Immature natural killer cell (primary cell): ENCODE measurements around the gene SLC35E1. TPM values are rescaled to one million over a fixed set of nuclear protein-coding genes. Genes with fewer than 3 reads are reported as not detected.

ENCODE experiments used
- DNase-seq, 3 donors: peaks; one replicate each; pipeline ENCODE4 v3.0.0; 2022; ENCODE audit warnings: mixed read lengths in 1 of 3
- H3K27ac Mint-ChIP-seq, 6 donors: one replicate each; pipeline ENCODE4 v1.8.0; 2020; ENCODE audit warnings: mixed read lengths in 6 of 6, mild to moderate bottlenecking in 5 of 6, inconsistent platforms in 4 of 6, moderate library complexity in 3 of 6
- H3K27me3 Mint-ChIP-seq, 3 donors: one replicate each; pipeline ENCODE4 v1.8.0; 2020 to 2021; ENCODE audit warnings: low read depth in 3 of 3, mild to moderate bottlenecking in 3 of 3, mixed read lengths in 3 of 3, moderate library complexity in 3 of 3, inconsistent platforms in 1 of 3
- H3K36me3 Mint-ChIP-seq, 3 donors: one replicate each; pipeline ENCODE4 v1.8.0; 2020; ENCODE audit warnings: mixed read lengths in 3 of 3, inconsistent platforms in 2 of 3, mild to moderate bottlenecking in 2 of 3
- H3K4me1 Mint-ChIP-seq, 2 donors: one replicate each; pipeline ENCODE4 v1.8.0; 2020; ENCODE audit warnings: inconsistent platforms in 2 of 2, mild to moderate bottlenecking in 2 of 2, mixed read lengths in 2 of 2, moderate library complexity in 1 of 2
- H3K4me3 Mint-ChIP-seq, 5 donors: one replicate each; pipeline ENCODE4 v1.8.0; 2020; ENCODE audit warnings: mild to moderate bottlenecking in 5 of 5, mixed read lengths in 5 of 5, inconsistent platforms in 3 of 5, moderate library complexity in 3 of 5
- H3K9me3 Mint-ChIP-seq, 6 donors: one replicate each; pipeline ENCODE4 v1.8.0; 2020; ENCODE audit warnings: mild to moderate bottlenecking in 6 of 6, mixed read lengths in 6 of 6, inconsistent platforms in 4 of 6, moderate library complexity in 3 of 6
- polyA plus RNA-seq, 3 donors: library from polyadenylated mRNA; unstranded; fragments of 300-500 nt; fragmentation: Illumina TruSeq; gene quantifications; one replicate each; pipeline ENCODE4 v1.2.3, GENCODE V29; 2021

SLC35E1 gene
- polyA plus RNA-seq, 3 donors from 2014 or later: 14.9 to 21.8 (median 20.1) TPM

DNA sequence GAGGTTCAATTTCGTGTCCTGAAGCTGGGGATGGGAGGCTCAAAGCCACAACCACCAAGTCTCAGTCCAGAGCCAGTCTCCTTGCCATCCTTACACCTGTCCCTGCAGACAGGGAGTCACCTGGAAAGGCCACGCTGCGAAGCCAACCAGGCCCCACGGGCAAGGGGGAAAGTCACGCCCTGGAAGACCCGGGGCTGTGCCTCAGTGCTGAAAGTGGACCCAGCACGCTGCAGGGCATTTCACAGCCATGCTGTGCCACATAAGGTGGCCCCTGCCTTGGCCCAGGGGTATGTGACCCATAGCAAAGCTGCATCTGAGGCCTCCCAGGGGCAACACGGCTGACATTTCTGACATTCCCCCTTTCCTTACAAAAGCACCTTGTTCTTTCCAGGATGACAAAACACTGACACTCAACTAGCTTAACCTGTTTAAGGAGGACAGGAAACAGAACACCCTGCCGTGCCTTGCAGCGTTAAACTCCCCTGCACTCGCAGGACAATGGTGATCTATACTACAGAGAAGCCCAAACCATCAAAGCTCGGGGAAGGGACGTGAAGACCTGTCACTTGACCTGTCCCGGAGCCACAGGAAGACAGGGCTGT, 44.8 kb downstream of the SLC35E1 start:
- H3K27me3 Mint-ChIP-seq: peaks cover 0 to 5% (median 2%) of the 10 kb centered on the region in 3 donors
- peaks cover 0 to 33% (median 7%) of the 10 kb centered on the region in 3 donors for H3K36me3 Mint-ChIP-seq
- no peaks in the 10 kb centered on the region for H3K9me3 Mint-ChIP-seq
- no peak for DNase-seq
- no peak overlapping the region for H3K4me3 Mint-ChIP-seq
- peaks cover 0 to 2% of the 10 kb centered on the region in 2 donors for H3K4me1 Mint-ChIP-seq
- peak overlapping the region in 3 of 6 donors; percentile 22 to 54 (median 49) for H3K27ac Mint-ChIP-seq

DNA sequence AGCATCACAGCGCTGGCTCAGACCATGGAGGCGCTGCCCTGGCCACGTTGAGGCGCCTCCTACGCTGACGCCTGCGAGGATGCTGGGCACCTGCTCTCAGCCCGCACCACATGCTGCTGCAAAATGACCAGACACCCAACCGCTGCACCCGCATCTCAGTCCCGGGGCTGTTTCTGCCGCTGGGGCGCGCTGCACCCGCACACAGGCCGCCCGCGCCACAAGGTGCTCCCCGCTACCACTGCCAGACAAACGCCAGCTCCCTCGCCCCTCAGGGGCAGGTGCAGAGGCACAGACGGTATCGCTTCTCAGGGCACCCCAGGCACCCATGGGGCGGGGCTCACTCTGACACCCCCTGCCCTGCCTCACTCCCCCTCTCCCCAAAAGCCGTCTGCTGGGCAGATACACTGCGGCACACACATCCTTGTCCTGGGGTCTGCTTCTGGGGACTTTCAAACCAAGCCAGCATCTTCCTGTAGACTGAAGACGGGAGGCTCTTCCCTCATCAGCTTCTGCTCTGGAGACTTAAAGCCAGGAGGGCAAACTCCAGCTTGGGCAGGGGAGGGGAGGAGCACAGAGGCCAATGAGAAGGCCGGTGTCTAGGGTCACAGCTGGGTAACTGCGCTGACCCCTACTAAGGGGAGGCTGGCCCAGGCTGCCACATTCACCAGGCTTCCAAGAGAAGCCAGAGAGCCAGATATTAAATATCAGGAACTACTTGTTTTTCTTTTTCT, 46.3 kb downstream of the SLC35E1 start:
- Mint-ChIP-seq H3K4me1 (peaks cover 0 to 2% of the 10 kb centered on the region in 2 donors), H3K36me3 (peaks cover 0 to 25% (median 7%) of the 10 kb centered on the region in 3 donors), H3K27ac (no peak overlapping the region), H3K27me3 (peaks cover 0 to 5% (median 2%) of the 10 kb centered on the region in 3 donors), H3K9me3 (no peaks in the 10 kb centered on the region), H3K4me3 (no peak overlapping the region)
- no peak for DNase-seq

DNA sequence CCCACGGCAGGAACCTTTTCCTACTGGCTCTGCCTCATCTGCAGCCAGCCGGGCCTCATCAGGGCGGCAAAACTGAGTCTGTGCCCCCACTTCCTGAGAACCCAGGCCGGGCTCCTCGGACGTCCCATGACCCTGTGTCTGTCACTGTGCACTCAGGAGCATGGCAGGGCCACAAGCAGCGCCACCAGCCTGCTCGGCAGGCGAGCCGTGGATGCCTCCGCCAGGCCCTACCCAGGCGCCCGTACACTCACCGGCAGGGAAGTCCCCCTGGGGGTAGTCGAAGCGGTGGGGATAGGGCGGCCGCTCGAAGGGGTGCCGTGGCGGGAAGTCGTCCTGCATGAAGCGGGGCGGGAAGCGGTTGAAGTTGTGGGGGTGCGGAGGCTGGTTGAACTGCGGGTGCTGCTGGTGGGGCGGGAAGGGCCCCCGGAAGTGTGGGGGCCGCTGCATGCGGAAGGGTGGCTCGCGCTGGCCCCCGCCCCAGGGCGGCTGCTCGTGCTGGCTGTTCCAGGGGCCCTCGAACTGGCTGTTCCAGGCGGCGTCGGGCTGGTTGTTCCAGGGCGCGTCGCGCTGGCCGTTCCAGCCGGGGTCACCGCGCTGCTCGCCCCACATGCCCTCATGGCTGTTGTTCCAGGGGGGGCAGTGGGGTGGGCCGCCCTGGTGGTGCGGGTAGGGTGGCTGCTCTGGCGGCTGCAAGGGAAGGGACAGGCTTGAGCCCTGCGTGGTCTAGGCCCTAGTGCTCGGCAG, 47.1 kb downstream of the SLC35E1 start:
- peaks cover 0 to 29% (median 7%) of the 10 kb centered on the region in 3 donors for H3K36me3 Mint-ChIP-seq
- H3K27me3 Mint-ChIP-seq: peaks cover 0 to 3% (median 3%) of the 10 kb centered on the region in 3 donors
- H3K4me1 Mint-ChIP-seq: peaks cover 0 to 2% of the 10 kb centered on the region in 2 donors
- H3K4me3 Mint-ChIP-seq: no peak overlapping the region
- no peaks in the 10 kb centered on the region for H3K9me3 Mint-ChIP-seq
- no peak overlapping the region for H3K27ac Mint-ChIP-seq
- no peak for DNase-seq

DNA sequence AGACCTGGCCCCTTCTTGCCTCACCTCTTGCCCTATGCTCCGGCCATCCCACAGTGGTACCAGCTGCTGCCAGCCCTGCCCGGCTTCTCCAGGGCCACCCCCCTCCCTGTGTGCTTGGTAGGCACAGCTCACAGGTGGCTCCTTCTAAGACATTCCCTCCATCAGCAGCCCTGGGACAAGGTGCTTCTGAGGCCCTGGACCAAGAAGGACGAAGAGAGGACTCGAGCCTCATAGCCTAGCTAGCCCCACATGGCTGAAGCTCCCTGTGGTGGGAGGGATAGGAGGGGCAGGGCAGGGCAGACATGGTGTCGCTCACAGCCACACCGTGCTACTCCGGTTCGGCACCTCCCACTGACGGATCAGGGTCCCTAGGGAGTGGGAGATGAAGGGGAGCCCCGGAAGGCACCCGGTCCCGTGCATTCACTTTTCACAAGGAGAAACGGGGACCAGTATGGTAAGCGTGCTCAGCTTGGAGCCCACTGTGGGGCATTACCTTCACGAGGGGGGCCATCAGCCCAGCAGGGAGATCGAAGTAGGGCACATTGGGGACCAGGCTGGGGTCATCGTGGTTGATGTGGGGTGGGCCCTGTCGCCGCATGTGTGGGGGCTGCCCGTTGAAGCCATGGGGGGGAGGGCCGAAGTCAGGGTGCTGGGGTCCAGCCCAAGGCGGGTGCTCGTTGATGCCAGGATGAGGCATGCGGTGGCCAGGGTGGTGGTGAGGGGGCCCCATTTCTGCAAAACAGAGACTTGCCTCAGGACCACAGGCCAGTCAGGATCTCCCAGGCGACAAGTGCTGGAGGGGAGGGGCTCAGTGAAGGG, 49.4 kb downstream of the SLC35E1 start:
- Mint-ChIP-seq H3K36me3 (peaks cover 0 to 38% (median 11%) of the 10 kb centered on the region in 3 donors), H3K27ac (no peak overlapping the region), H3K4me3 (no peak overlapping the region), H3K4me1 (peaks cover under 1 to 4% of the 10 kb centered on the region in 2 donors), H3K9me3 (no peaks in the 10 kb centered on the region), H3K27me3 (peaks cover 0 to 1% (median 0%) of the 10 kb centered on the region in 3 donors)
- no peak for DNase-seq

DNA sequence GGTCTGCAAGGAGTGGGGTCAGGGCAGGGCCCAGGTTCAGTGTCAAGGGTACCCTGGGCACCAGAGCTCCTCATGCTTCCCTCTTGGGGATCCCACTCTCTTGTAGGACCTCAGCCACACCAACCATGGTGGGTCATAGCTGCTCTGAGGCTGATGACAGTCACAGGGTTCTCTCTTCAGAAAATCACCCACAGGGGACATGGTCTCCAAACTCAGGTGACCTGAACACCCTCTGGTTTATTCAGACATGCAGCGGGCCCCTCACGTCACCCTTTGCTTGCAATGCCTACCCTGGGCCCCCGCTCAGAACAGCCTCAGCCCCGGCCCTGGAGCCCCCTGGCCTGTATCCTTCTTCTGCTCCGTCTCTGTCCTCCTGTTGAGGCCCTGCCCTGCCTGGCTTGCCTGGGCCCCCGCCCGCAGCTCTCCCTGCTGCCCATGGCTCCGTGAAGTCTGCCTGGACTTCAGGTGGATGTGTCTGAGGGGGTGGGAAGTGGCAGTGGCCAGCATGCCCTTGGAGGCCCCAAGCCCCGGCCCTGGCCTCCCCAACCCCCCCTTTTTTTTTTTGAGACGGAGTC, 50.4 kb downstream of the SLC35E1 start:
- no peak for DNase-seq
- Mint-ChIP-seq H3K27me3 (peaks cover 0 to 5% (median 1%) of the 10 kb centered on the region in 3 donors), H3K4me1 (peaks cover 10 to 11% of the 10 kb centered on the region in 2 donors), H3K27ac (no peak overlapping the region), H3K9me3 (no peaks in the 10 kb centered on the region), H3K4me3 (no peak overlapping the region), H3K36me3 (peaks cover 0 to 39% (median 14%) of the 10 kb centered on the region in 3 donors)

DNA sequence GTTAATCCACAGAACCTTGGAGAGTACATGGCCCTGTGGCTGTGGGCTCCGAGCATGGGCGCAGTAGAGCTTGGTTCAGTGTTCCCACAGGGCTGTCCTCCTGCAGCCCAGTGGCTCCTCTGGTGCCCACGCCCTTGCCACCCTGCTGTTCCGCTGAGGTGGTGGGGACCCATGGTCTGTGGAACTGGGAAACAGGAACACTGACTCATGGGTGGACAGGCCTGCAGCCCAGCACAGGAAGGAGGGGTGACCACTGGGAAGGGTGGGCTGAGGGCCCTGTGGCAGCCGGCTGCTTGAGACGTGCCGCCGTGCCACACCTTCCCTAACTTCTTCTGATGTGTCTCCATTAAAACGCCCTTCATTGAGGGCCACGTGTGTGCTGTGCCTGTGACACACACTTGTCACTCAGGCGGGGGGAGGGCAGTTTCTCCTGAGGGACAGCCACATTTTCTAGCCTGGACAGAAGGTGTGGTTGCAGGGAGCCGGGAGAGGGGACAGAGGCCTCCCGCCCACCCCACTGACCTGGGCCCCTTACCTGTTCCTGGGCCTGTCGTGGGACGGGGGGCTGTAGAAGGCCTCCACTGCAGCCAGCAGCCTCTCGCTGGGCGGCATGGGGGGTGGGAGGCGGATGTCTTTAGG, 51.1 kb downstream of the SLC35E1 start:
- H3K4me3 Mint-ChIP-seq: no peak overlapping the region
- H3K27ac Mint-ChIP-seq: peak overlapping the region in 1 of 6 donors; percentile 42

DNA sequence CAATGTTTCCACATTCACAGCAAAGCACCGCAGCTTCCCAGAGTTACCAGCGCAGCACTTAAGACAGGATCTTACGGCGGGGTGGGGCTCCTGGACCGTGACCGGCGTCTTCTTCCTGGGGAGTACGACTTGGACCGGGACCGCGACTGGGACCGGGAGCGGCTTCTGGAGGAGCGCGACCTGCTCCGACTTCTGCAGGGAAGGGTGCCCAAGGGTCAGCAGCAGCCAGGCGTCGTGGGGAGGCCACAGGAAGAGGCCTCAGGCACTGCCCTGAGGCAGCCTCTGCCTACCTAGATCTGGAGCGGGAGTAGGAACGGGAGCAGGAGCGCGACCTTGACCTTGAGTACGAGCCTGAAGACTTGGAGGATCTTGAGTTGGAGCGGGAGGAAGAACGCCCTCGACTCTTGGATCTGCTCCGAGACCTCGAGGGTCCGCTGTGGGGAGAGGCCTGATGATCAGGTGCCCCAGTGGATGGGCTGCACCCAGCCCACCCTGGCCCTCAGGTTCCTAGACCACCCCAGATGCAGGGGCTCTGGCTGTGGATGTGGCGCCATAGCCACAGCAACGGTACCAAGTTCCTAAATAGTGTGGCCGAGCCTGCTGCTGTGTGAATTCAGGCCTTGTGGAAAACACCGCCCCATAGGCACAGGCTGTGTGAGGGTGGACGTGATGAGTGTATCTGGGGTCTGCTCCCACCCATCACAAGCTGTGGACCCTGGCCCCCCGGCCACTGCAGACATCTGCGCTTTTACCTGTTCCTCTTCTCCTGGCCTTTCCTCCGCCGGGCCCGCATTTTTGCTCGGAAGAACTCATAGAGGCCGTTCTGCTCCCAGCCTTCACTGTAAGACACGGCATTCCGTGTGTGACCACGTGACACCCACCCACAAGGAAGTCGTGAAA, 51.9 kb downstream of the SLC35E1 start:
- H3K4me1 Mint-ChIP-seq: peaks cover 12 to 15% of the 10 kb centered on the region in 2 donors
- H3K4me3 Mint-ChIP-seq: no peak overlapping the region
- H3K27me3 Mint-ChIP-seq: peaks cover 0 to 5% (median 1%) of the 10 kb centered on the region in 3 donors
- H3K27ac Mint-ChIP-seq: peak overlapping the region in 2 of 6 donors; percentile 42 to 74
- peaks cover 0 to 37% (median 14%) of the 10 kb centered on the region in 3 donors for H3K36me3 Mint-ChIP-seq
- H3K9me3 Mint-ChIP-seq: no peaks in the 10 kb centered on the region
- DNase-seq: no peak

More for the DNA sequence above, 51.1 kb downstream of the SLC35E1 start:
- DNase-seq: no peak
- H3K9me3 Mint-ChIP-seq: no peaks in the 10 kb centered on the region
- peaks cover 0 to 5% (median 1%) of the 10 kb centered on the region in 3 donors for H3K27me3 Mint-ChIP-seq
- H3K4me1 Mint-ChIP-seq: peaks cover 12 to 15% of the 10 kb centered on the region in 2 donors
- H3K36me3 Mint-ChIP-seq: peaks cover 0 to 37% (median 14%) of the 10 kb centered on the region in 3 donors

DNA sequence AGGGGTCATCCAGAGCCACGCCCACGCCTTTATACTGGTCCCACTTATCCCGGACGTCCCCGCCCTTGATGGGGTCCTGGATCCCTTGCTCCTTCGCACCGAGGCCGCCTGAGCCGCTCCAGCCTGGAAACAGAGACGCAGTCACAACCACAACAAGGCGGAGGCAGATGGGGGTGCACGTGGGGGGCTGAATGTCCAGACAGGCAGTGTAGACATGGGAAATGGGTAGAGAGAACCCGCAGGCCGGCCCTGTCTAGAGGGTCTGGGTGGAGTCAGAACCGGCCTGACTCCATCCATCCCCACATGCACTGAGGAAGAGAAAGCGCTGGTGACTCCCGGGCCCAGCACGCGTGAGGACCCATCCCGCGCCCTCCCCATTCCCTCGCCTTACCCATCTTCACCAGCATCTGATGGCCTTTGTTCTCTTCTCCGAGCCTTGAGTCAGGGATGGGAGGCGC, 53.0 kb downstream of the SLC35E1 start:
- Mint-ChIP-seq H3K4me3 (no peak overlapping the region), H3K36me3 (peaks cover 0 to 37% (median 14%) of the 10 kb centered on the region in 3 donors), H3K27ac (no peak overlapping the region), H3K4me1 (peaks cover 12 to 15% of the 10 kb centered on the region in 2 donors), H3K27me3 (peaks cover 0 to 5% (median 1%) of the 10 kb centered on the region in 3 donors), H3K9me3 (no peaks in the 10 kb centered on the region)
- no peak for DNase-seq

DNA sequence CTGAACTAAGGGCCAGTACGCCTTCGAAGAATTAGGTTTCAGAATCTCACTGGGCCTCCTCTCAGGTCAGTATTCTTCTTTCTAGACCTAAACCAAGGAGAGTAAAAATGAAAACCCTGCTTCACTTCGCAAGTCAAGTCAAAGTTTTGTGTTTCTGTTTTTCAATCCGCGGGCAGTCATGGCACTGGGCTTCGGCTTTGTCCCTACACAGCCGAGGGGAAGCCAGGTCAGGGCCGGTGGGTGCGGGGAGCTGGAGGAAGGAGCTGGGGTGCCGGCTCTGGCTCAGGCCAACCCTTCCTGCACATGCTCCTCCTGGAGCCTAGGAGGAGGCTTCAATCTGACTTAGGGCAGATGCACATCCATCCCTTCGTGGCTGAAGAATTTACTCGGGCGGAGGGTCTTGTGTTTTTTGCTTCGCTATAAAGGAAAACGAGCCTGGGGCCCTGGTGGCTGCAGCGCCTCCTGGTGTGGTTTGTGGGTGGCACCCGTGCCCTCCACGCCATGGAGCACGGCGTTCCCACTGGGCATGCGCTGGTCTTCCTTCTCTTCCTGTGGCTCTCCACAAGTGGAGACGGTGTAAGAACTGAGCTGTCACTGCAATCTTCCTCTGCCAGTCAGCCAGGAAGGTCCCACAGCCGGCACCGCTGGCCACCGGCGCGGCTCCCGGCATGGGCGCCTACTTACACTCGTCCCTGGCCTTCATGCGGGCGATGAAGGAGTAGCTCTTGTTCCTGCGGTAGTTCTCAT, 53.6 kb downstream of the SLC35E1 start:
- peak overlapping the region in 2 of 6 donors; percentile 21 to 39 for H3K27ac Mint-ChIP-seq

DNA sequence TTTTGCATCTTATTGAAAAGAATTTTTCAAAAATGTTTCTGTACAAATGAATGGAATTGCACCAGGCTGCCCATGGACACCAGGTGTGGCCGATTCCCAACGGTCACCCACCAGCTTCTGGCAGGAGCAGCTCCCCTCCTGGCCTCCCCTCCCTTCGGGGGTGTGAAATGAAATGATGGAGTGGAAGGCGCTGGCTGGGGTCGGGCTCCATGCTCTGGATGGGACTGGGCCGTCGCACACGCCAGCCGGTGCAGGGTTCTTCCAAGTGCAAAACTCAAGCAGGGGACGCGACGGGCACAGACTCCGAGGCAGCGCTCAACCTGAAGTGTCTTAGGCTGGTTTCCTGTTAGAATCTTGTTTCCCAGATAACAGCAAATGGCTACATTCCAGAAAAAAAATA, 54.2 kb downstream of the SLC35E1 start:
- no peak for DNase-seq
- peaks cover 12 to 15% of the 10 kb centered on the region in 2 donors for H3K4me1 Mint-ChIP-seq
- H3K9me3 Mint-ChIP-seq: no peaks in the 10 kb centered on the region
- H3K27me3 Mint-ChIP-seq: peaks cover 0 to 5% (median 1%) of the 10 kb centered on the region in 3 donors
- H3K4me3 Mint-ChIP-seq: no peak overlapping the region
- peaks cover 0 to 29% (median 10%) of the 10 kb centered on the region in 3 donors for H3K36me3 Mint-ChIP-seq
- peak overlapping the region in 1 of 6 donors; percentile 39 for H3K27ac Mint-ChIP-seq

More for the DNA sequence above, 53.6 kb downstream of the SLC35E1 start:
- DNase-seq: no peak
- Mint-ChIP-seq H3K9me3 (no peaks in the 10 kb centered on the region), H3K4me3 (no peak overlapping the region), H3K36me3 (peaks cover 0 to 32% (median 13%) of the 10 kb centered on the region in 3 donors), H3K4me1 (peaks cover 12 to 15% of the 10 kb centered on the region in 2 donors), H3K27me3 (peaks cover 0 to 5% (median 1%) of the 10 kb centered on the region in 3 donors)
